ENCODE data around the gene CNTROB.

The CNTROB gene

DNA sequence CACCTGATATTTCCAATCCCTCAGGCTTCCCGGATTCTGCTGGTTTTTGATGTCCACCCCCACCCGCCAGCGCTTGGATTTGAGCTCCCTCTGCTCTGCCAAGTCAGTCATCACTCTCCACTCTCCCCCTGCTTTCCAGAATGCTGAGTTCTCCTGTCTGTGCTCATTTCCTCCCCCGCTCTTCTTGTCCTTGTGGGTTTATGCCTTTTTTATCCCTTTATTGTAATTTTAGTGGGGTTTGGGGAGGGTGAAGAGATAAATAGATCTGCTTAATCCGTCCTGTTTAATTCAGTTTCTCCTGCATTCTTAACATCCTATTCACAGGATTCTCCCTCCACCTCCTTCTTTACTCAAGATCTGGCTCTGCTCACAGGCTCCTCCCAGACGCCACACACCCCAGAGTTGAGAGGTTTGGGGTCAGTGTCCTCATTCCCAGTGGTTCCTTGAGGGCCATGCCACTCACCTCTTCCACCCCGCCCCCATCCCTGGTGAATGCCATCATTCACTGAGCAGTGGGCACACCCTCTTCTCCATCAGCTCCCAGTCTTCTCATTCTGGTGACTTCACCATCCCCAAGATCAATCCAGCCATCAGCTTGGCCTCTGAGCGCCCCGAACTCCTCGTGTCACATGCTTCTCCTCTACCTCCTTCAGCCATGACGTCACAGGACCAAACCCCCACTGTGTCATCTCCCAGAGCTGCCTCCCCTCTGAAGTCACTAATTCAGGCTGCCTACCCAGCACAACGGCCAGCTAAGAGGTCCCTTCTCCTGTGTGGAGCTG lies 55.3 kb downstream of the CNTROB start:
- DNase-seq = no peak

DNA sequence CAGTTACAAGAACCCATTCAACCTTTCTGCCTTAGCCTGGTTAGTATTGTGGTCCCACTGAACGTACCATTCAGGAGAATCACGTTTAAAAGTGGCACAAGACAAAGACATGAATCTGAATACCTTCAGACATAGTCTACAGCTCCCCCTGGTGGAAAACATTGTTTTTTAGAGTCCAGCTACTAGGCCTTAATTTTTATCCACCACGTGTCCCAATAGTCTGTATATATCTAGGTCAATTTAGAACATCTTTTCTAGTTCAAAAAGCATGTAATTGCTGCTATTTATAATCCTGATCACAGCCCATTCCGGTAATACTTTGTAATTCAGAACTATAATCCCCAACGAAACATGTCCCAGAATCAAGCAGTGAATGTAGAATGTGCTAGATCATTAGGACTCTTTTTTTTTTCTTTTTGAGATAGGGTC lies 56.8 kb downstream of the CNTROB start:
- DNase-seq = peak; percentile 18 to 29

DNA sequence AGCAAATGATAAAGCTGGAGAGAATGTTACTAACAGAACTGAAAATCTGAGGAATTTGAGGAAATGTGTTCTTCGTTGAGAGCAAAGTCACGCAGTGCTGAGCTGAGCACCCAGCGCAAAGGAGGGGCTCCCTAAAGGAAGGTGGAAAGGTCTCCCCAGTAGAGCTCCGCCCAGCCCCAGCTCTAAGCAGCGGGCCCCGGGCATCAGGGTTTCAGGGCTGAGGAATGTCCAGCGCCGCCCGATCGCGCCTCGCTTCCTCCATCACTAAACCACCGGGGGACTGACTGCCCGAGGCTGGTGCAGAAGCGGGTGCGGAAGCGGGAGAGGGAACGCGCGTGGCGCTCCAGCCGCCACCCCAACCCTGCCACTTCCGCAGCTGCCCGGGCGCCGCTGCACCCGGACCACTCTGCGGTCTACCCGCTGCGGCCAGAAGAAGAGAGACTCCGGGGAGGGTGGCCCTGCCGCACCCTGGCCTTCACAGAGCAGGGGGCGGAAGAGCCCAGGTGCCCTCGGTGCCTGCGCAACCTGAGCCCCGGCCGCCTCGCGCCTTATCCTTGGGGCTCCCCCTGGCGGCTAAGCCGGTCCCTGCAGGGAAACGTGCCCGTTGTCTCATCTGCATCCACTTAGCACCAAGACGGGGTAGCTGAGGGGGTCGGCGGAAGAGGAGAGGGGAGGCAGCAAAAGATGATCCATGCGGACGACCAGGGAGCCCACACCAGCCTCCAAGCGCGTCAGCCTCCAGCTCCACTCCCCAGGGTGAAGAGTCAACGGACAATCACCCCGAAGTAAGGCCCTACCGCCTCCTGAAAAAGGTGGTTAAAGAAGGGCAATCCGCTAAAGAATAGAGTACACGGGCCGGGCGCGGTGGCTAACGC lies 58.0 kb downstream of the CNTROB start:
- peak; percentile 89 to 95 for DNase-seq

DNA sequence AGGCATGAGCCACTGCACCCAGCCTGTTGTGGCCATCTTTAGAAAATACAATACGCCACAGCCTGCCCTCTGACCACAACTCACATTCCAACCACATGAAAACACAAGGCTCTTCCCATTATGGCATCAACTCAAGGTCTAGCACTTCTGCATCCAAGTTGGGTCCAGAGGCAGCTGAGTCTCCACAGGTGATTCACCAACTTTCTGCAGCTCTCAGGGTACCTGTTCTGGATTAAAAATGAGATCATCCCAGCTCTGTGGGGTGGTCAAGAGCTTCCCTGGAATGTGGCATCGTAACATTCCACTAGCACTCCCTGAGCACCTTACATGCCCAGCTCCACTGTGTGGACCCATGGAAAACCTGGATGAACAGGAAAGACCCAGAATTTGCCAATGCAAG lies 60.5 kb downstream of the CNTROB start:
- DNase-seq = no peak

DNA sequence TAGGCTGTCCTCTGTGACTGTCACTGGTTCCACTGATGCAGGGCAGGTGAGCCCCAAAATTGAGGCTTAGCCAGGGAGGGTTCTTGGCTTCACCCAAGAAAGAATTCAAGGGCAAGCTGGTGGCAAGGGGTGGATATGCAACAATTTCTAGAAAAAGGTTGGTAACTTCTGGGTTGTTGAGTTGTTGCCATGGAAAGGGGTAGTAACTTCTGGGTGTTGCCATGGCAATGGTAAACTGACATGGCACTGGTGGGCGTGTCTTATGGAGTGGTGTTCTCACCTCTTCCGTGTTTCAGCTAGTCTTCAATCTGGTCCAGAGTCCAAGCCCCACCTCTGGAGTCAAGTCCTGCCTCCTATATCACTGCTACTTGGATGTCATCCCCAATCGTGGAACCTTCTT lies 60.9 kb downstream of the CNTROB start:
- no peak for DNase-seq

DNA sequence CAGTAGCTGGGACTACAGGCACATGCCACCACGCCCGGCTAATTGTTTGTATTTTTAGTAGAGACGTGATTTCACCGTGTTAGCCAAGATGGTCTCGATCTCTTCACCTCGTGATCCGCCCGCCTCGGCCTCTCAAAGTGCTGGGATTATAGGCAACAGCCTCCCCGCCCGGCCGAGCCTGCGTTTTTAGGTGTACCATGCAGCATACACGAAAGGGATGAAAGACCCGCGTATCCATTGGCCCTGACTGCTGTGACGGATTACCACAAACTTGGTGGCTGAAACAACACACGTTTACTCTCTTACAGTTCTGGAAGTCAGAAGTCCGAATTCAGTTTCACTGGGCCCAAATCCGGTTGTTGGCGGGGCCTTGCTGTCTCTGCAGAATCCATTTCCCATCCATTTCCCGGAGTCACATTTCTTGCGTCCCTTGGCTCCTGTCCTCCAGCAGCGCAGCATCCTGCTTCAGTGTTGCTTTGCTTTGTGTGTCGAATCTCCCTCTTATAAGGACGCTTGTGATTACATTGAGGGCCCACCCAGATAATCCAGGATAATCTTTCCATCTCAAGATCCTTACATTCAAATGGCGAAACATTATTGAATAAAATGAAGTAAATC lies 62.1 kb downstream of the CNTROB start:
- DNase-seq = no peak

DNA sequence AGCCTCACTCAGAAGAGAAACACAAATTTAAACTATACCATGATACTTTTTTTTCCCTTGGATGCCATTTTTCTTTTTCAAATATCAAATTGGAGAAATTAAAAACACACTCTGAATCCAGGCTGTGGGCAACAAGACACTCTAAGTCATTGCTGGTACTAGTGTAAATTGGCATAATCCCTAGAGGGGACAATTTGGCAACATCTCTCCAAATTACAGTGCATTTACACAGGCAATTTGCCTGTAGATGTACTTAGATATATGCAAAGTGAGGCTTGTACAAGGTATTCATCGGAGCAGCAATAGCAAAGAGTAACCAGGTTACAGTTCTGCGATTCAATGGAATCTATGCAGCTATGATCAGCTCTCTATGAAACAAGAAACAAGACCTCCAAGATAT lies 63.7 kb downstream of the CNTROB start:
- DNase-seq = no peak

DNA sequence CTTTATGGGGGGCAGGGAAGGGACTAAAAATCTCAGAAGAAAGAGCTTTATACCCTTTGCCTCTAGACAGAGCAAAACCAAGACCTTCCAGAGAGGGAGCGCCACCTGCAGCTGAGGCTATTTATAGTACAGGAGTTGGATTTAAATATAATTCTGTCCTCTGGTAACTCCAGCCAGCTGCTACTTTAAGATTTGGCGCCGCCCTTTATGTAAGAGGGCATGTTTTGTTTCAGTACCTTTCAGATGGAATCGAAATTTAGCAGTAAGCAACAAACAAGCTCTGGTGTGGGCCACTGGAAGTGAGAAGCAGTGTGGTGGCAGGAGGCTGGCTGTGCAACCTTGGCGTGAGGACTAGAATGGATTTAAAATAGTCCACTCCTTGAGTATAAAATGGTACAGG lies 65.2 kb downstream of the CNTROB start:
- DNase-seq = peak; percentile 15 to 20
